Fibroblast of peridontal ligament (primary cell): ENCODE measurements around the gene ASPSCR1.

Source experiments
- DNase-seq: peaks from one replicate; pipeline ENCODE4 v3.0.0-alpha.2; 2010; ENCODE audit errors: extremely low read depth

Gene ASPSCR1

DNA sequence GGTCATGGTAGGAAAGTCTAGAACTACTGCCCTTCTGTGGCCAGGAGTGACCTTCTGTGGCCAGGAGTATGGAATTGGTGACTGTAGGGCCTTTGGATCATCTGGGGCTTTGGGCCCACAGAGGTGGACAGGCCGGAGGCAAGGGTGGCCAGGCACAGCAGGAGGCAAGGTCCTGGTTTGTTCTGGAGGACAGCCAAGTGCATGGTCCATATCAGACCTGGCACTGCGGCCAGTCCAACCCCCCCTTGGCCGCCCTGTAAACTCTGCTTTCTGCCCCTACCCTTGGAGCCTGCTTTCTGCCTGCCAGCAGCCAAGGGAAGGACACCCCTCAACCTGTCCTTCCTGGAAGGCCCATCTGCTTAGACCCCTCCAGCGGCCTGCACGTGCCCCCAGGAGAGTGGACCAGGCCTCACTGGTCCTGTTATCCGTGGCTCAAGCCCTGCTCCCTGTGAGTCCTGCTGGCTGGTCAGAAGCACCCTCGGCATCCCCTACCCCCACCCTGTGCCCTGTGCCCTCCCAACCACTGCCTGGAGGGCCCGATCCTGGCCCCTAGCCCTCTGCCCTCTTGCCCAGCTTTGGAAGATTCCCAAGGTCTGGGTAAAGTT lies 62.4 kb downstream of the ASPSCR1 start:
- DNase-seq, result no peak

DNA sequence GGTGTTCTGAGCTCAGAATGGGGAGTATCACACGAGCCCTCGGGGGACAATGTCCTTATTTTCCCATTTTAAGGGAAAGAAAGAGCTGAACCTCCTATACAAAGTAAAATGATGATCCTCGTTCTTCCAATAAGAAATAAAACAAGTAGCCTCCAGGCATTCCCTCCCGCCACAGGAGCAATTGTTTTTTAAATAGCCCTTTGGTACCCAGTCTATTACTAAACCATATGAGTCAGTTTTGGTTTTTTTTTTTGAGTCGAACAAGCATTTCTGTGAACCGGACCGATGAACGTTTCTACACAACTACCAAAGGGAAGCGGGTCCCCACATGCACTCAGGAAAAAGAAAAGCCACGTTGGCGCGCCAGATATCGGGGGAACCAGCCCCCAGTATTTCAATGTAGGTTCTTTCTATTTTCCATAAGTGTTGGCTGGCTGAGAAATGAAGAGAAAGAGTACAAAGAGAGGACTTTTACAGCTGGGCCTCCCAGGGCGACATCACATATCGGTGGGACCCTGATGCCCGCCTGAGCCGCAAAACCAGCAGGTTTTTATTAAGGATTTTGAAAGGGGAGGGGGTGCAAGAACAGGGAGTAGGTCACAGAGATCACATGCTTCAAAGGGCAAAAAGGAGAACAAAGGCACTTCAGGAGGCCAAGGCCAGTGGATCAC lies 63.9 kb downstream of the ASPSCR1 start:
- DNase-seq, result no peak

DNA sequence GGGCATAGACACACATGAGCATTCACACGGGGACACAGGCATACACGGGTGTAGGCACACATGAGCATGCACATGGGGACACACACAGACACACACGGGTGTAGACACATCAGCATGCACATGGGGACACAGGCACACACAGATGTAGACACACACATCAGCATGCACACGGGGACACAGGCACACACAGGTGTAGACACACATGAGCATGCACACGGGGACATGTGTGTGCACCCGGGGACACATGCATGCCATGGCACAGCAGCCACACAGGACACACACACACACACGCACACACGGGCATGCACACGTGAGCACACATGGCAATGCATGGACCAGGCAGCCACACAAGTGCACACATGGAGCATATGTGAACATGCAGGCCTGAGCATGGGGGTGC lies 65.2 kb downstream of the ASPSCR1 start:
- DNase-seq, result no peak

DNA sequence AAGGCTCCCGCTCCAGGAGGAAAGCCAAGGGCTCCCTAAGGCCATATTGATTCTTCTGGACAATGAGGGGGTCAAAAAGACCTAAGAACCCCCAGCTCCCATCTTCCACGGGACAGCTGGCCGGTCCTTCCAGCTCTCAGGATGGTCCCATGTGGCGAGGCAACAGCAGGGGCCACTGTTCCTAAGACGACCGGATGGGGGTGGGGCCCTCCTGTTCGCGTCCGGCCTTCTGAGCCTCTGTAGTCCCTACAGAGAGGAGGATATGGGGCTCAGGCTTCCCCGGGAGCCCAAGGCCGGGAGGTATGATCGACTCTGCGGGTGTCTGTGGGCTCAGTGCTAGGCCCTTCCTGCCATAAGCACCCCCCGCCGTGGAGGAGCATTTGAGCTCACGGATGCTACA lies 66.1 kb downstream of the ASPSCR1 start:
- DNase-seq, result no peak

GRCh38 chr17:82045936-82046484 lies 68.6 kb downstream of the ASPSCR1 start:
- DNase-seq, result no peak

GRCh38 chr17:82046903-82047302 lies 69.5 kb downstream of the ASPSCR1 start:
- no peak for DNase-seq

DNA sequence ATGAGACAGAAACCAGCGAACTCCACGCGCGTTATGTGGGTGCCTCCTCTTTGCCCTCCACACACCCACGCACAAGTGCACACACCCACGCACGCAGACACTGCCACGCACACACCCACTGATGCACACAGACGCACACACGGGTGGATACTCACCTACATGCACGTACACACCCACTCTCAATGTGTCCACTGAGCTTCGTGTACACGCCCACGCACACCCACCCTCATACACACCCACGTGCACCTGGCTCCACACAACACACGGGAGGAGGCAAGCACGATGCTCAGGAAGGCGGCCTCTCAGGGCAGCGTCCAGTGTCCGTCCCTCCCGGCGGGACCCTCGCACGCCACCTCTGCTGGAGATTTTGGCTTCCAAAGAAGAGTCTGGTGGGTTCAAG lies 70.0 kb downstream of the ASPSCR1 start:
- DNase-seq, result no peak

DNA sequence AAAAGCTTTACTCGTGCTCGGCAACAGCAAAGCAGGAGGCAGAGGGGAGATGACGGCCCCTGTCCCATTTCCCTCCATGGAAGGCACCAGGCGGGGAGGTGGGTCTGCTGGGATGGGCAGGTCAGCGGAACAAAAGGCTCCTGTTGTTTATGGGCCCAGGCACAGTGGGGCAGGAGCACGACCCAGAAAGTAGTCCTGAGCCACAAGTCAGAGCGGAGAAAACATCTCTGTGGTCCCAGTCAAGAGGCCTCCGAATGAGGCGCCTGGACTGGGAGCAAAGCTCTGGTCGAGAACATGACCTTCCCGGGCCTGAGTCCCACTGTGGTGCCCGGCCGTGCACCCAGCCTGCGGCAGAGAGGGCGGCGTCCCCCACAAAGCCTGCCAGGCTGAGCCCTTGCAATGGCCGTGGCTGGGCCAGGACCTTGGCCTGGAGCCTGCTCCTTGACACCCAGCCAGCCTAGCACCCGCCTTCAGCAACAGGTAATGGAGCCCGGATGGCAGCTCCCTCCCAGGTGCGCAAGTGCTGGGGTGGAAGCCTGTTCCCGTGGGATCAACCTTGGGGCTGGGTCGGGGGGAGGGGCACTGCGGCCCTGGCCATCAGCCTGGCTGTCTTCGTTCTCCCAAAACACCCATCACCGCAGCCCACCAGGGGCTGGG lies 70.6 kb downstream of the ASPSCR1 start:
- DNase-seq, result no peak

DNA sequence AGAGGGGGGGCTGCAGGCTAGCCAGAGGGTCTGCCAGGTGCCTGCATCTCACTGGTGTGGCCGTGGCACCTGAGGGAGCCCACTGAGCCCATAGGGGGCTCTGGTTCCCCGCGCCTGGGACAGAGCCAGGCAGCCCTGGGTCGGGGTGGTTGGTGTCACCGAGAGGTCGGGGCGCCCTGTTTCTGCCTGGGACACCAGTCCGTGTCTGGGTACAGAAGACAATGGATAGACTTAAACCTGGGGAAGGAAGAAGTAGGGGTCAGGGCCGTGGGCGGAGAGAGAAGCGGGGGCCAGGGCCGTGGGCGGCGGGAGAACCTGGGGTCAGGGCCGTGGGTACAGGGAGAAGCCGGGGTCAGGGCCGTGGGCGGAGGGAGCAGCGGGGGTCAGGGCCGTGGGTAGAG lies 71.1 kb downstream of the ASPSCR1 start:
- no peak for DNase-seq

DNA sequence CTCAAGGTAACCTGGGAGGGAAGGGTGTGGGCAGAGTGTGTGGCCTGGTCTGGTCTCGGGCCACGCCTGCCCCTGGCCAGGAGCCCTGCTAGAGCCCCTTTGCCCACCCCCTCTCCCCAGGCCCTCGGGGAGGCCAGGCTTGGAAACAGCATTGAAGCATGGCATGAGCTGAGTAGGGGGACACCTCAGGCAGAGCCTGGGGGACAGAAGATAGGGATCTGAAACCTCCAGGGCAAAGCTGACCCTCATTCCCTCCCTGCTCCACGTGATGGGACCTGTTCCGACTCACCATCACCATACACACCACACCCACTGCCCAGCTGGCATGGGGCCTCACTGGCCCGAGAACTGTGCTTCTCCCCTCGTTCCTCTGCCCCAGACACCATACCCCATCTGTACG lies 71.7 kb downstream of the ASPSCR1 start:
- no peak for DNase-seq

DNA sequence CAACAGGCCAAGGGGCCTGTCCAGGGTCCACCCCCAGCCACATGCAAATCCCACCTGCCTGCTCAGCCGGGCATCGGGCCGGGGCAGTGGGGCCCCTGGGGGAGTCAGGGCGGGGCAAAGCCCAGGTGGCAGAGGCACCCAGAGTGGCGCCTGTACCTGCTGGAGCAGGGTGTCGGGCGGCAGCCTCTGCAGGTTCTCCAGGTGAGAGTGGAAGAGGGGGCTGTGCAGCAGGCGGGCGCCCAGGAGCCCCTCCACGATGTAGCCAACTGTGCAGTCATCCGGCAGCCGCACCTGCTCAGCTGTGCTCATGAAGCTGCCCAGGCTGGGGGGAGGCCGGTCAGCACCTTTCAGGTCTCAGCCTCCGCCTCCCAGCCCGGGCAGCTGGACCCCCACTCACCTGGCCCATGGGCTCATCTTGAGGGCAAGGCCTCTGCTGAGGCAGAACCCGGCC lies 72.1 kb downstream of the ASPSCR1 start:
- DNase-seq, result no peak

GRCh38 chr17:82050152-82050760 lies 72.8 kb downstream of the ASPSCR1 start:
- DNase-seq, result no peak

DNA sequence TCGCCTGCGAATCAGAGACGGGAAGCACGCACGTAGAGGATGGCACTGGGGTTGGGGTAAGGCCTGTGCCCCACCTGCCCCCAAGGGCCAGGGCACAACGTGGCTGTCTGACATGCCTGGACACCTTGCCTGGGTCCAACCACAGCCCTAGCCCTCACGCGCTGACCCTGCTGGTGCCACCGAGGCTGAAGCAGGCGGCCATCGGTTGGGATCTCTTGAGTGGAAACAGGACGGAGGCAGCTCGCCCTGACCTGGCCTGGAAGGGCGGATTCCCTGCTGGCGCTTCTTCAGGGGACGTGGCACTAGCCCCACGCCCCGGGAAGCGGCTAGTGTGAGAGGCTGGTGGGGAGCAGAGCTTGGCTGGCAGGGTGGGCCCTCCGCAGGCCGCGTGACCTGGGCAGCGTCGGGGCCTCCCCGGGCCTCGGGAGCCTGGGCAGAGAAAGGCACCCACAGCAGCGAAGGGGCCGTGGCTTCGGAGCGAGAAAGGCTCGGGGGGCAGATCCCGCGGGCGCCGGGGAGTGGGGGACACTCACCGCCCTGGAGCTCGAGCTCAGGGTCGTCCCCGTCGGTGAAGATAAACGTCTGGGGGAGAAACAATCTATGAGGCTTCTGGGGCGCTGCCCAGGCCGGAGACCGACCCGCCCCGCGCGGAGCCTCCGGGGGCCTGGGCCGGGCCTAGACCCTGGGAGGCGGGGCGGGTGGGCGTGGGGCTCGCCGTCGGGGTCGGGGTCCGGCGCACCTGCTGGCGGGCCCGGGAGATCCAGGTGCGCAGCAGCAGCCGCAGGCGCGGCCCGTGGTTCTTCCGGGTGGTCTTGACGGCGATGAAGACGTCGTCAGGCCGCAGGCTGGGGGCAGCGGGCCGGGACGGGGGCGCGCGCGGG lies 73.6 kb downstream of the ASPSCR1 start:
- DNase-seq, result peak; percentile 16

GRCh38 chr17:82051776-82052637 lies 74.6 kb downstream of the ASPSCR1 start, which contains the start of the genes GPS1 and RFNG:
GPS1 (plus strand) TSS chr17:82051898; CDS start chr17:82051932, 34 bp downstream.
RFNG (minus strand) TSS chr17:82051811; CDS start chr17:82051766, 45 bp downstream.
- DNase-seq, result peak; percentile 23

- DNase-seq, result no peak
Observed at GRCh38 chr17:82052638-82053059, 75.2 kb downstream of the ASPSCR1 start.

GRCh38 chr17:82053130-82053529 lies 75.7 kb downstream of the ASPSCR1 start:
- no peak for DNase-seq

DNA sequence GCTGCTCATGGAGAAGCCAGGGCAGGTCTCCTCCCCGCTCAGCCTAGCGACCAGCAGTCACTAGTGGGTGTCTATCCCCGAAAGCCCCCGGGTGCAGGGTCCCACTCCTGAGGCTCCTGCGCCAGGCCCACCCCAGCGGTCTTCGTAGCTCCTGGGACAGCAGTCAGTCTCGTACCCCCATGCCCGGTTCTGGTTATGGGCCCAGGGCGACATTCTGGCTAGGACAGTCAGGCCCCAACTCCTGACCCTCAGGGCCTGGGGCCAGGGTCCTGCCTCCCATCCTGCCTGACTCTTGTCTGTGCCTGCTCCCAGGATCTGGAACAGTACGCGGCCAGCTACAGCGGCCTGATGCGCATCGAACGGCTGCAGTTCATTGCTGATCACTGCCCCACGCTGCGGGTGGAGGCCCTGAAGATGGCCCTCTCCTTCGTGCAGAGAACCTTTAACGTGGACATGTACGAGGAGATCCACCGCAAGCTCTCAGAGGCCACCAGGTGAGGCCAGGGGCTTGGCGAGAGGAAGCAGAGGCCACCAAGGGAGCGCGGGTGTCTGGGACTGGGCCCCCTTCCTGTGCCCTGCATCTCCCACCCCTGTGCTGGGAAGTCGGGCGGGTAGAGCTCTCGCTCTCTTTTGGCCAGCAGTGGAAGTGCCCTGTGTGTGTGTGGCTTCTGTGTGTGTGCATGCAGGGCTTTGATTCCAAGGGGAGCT lies 76.3 kb downstream of the ASPSCR1 start:
- no peak for DNase-seq

DNA sequence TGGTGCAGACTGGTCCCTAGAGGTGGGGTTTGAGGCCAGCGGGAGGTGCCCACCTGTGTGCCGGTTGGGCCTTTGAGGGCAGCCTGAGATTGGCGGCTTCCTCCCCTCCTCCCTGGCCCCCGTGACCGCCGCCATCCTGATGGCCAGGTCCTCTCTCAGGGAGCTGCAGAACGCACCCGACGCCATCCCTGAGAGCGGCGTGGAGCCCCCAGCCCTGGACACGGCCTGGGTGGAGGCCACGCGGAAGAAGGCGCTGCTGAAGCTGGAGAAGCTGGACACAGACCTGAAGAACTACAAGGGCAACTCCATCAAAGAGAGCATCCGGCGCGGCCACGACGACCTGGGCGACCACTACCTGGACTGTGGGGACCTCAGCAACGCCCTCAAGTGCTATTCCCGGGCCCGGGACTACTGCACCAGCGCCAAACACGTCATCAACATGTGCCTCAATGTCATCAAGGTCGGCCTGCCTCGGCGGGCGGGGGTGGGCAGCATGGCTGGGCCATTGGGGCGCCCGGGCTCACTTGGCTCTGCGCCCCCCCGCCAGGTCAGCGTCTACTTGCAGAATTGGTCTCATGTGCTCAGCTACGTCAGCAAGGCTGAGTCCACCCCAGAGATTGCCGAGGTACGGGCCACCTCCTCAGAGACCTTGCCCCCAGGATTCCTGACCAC lies 77.1 kb downstream of the ASPSCR1 start:
- no peak for DNase-seq
